Mesenteric fat pad (tissue), 1 donor: Measurements from ENCODE around the gene ZNF274. TPM values are rescaled to one million over a fixed set of nuclear protein-coding genes. Genes with fewer than 3 reads are reported as not detected.
"Not testable (repeated sequence)": the region's sequence is repeated elsewhere in the genome, so short reads cannot be mapped to it uniquely, and the experiment has no call there.

Source experiments
- DNase-seq: peaks from one replicate; pipeline ENCODE4 v3.0.0-alpha.2; 2020; ENCODE audit warnings: low spot score
- long read RNA-seq: library from polyadenylated mRNA; unstranded; transcript quantifications from one replicate; pipeline ENCODE4 v2.0.0, GENCODE V29; 2020
- total RNA-seq: library from RNA; stranded (reverse); fragmentation: NEBNext Ultra II Directional; extraction: Animal tissue kit (Norgen Biotek cat#: 25700); gene quantifications from one replicate; pipeline ENCODE4 v1.2.1, GENCODE V29; 2021
- donor health status: DM: yes; HTN: yes; CAD: no.

The ZNF274 gene
- 20.5 TPM for total RNA-seq
- long read RNA-seq, full-length matches to known transcripts, result 51 of 76 reads
- long read RNA-seq, partial matches to known transcripts, result 9 of 76 reads
- long read RNA-seq, other reads (novel, unspliced or antisense), result 16 of 76 reads

GRCh38 chr19:58182989-58183816 is at the start of gene ZNF274:
TSS of gene ZNF274 (plus strand) at chr19:58183061. CDS start at chr19:58183966, 905 bp downstream.
- peak; percentile 97 for DNase-seq

- DNase-seq, result no peak
Observed at GRCh38 chr19:58134244-58134643, 48.6 kb upstream of the ZNF274 start.

- no peak for DNase-seq
Observed at GRCh38 chr19:58145849-58146248, 37.0 kb upstream of the ZNF274 start.

DNA sequence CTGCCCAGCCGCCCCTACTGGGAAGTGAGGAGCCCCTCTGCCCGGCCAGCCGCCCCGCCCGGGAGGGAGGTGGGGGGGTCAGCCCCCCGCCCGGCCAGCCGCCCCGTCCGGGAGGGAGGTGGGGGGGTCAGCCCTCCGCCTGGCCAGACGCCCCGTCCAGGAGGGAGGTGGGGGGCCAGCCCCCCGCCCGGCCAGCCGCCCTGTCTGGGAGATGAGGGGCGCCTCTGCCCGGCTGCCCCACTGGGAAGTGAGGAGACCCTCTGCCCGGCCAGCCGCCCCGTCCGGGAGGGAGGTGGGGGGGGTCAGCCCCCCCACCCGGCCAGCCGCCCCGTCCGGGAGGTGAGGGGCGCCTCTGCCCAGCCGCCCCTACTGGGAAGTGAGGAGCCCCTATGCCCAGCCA is 35.4 kb upstream of the ZNF274 start:
- DNase-seq, result not testable (repeated sequence)

DNA sequence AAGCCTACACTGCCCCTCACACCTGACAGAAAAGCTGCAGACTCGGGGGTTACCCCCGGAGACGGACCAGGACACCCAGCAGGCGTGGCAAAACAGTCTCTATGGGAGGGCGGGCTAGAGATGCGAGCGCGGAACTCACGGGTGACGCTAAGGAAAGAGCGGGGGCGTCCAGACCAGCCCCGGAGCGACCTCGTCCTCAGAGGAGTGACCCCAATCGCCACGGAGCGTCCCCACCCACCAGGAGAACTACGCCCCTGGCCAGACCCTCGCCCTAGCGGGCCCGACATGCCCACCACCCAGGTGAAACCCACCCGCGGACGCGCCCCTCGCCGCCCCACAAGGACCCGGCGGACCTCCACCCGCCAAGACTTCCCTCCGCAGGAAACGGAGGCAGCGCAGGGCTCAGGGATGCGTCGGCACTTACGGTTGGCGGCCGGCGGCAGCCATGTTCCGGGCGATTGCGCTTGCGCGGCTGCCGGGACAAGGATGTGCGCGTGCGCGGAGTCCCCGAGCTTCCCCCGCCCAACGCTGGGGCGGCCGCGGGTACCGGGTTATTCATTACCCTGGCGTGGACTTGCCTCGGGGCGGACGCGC is 32.4 kb upstream of the ZNF274 start, which contains the start of gene ZNF329:
TSS of gene ZNF329 (minus strand) at position 462 of the 594 bp plus-strand sequence. CDS start 21,286 bp downstream, outside the sequence.
- peak; percentile 95 for DNase-seq

- no peak for DNase-seq
Observed at GRCh38 chr19:58153386-58153785, 29.5 kb upstream of the ZNF274 start.

- no peak for DNase-seq
Observed at GRCh38 chr19:58154287-58154678, 28.6 kb upstream of the ZNF274 start.

- DNase-seq, result peak; percentile 100
Observed at GRCh38 chr19:58154679-58155648, 27.9 kb upstream of the ZNF274 start.

DNA sequence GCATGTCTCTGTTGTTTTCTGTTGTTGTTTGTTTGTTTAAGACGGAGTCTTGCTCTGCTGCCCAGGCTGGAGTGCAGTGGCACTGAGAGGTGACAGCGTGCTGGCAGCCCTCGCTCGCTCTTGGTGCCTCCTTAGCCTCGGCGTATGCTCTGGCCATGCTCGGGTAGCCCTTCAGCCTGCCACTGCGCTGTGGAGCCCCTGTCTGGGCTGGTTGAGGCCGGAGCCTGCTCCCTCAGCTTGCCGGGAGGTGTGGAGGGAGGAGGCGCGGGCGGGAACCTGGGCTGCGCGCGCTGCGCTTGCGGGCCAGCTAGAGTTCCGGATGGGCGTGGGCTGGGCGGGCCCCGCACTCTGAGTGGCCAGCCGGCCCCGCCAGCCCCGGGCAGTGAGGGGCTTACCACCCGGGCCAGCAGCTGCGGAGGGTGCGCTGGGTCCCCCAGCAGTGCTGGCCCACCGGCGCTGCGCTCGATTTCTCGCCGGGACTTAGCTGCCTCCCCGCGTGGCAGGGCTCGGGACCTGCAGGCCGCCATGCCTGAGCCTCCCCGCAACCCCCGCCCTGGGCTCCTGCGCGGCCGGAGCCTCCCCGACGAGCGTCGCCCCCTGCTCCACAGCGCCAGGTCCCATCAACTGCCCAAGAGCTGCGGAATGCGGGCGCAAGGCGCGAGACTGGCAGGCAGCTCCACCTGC is 25.7 kb upstream of the ZNF274 start:
- no peak for DNase-seq

DNA sequence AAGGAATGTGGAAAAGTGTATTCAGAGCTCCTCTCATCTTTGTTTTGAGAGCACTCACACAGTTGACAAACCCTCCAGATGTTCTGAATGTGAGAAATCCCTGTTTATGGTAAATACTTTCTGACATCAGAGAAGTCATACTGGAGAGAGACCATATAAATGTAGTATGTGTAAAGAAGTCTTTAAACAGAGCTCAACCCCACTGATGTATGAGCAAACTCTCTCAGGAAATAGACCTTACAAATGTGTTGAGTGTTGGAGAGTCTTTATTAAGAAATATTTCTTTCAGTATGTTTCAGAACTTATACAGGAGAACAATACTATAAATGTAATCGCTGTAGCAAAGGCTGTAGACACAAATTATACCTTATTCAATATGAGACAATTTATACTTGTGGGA is 16.6 kb upstream of the ZNF274 start:
- no peak for DNase-seq

- no peak for DNase-seq
Observed at GRCh38 chr19:58166708-58167280, 16.1 kb upstream of the ZNF274 start.

GRCh38 chr19:58170860-58171259 is 12.0 kb upstream of the ZNF274 start:
- no peak for DNase-seq

DNA sequence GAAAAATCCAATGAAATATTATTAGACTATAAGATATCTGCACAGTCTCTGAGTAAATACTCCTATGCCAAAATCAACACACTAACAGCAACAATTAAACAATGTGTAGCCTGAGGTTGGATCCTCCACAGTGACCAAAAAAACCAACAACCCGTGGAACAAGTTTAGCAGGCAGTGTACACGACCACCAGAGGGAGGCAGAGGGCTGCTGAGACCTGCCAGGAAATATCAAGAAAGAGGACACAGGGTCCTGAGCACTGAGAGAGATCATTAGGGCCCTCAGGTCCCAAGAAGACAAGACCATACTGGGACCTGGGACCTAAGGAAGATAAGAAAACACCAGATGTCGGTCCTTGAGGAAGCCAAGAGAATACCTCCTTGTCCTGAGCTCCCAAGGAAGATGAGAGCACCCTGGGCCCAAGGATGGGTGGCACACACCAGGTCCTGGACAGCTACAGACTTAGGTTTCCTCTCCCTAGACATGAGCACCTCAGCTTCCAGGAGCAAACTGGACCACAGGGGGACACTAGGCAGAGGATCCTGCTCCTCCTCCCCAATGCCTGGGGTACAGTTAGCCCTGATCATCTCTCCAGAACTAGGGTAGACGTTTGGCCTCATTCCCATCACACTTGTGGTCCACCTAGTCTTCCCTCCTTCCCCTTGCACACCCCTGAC is 822 bp upstream of the ZNF274 start:
- DNase-seq, result no peak

DNA sequence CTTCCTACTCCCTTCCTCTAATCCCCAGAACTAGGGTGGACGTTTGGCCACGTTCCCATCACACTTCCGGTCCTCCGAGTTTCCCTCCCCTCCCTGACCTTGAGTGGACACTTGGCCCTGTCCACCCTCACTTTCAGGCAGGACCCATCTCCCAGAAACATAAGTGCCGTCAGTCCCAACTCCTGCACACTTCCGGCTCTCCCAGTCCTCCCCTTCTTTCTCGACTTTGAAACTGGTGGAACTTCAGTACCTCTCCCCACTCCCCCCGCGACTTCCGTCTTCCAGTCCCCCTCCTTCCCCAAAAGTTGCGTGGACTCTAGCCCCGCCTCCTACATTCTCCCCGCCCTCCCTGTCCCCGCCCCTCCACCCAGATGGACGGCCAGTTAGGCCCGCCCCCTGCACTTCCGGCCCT is 278 bp upstream of the ZNF274 start:
- DNase-seq, result no peak

- DNase-seq, result peak; percentile 90
Observed at GRCh38 chr19:58183817-58184215, 955 bp downstream of the ZNF274 start.

- DNase-seq, result no peak
Observed at GRCh38 chr19:58196901-58197616, 14.2 kb downstream of the ZNF274 start.

- DNase-seq, result no peak
Observed at GRCh38 chr19:58203814-58204475, 21.1 kb downstream of the ZNF274 start.

DNA sequence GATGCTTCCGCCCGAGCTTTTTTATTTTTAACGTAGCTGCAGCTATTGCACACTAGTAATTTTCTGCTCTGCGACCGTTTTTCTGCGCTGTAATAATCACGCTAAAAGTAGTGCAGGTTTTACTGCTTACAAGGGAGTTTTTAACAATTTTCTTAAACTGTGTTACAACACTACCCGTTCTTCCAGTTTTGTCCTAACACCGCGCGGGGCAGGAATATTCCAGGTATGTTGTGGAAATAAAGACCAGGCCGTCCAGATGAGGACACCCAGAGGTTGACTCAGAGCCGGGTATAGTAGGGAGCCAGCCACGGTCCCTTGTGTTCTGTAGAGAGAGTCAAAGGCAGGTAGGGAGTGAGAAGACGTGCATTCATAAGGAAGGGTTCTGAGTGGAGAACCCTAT is 21.7 kb downstream of the ZNF274 start:
- no peak for DNase-seq
